Fibroblast of villous mesenchyme (primary cell): Measurements from ENCODE around the gene SALL4. TPM values are rescaled to one million over a fixed set of nuclear protein-coding genes. Genes with fewer than 3 reads are reported as not detected.
A peak's percentile ranks its signal among the peaks of the same experiment; 100 is the strongest.
"Not testable (repeated sequence)": the region's sequence is repeated elsewhere in the genome, so short reads cannot be mapped to it uniquely, and the experiment has no call there.

Experiments used
- DNase-seq: peaks from one replicate; pipeline ENCODE4 v3.0.0-alpha.2; 2010; ENCODE audit warnings: low read depth
- H3K4me3 ChIP-seq: 2 replicates; pipeline ENCODE4 v1.5.1; 2011; ENCODE audit warnings: low read depth, mild to moderate bottlenecking, low read length
- total RNA-seq: library from RNA; depleted of rRNA; stranded (reverse); fragments of >200 nt; gene quantifications from 2 replicates; pipeline ENCODE4 v1.2.3, GENCODE V29; 2012
- TF ChIP-seq, protein P1 (sequence below): IDR thresholded peaks from 2 replicates; pipeline ENCODE4 v1.5.1; 2012; ENCODE audit warnings: low read depth, mild to moderate bottlenecking, low read length; ENCODE audit not compliant: insufficient read depth

Gene SALL4
- total RNA-seq, 1 donor, result 0.43 TPM

GRCh38 chr20:51784299-51784698, 18.0 kb downstream of the SALL4 start:
- TF ChIP-seq, protein P1, sequence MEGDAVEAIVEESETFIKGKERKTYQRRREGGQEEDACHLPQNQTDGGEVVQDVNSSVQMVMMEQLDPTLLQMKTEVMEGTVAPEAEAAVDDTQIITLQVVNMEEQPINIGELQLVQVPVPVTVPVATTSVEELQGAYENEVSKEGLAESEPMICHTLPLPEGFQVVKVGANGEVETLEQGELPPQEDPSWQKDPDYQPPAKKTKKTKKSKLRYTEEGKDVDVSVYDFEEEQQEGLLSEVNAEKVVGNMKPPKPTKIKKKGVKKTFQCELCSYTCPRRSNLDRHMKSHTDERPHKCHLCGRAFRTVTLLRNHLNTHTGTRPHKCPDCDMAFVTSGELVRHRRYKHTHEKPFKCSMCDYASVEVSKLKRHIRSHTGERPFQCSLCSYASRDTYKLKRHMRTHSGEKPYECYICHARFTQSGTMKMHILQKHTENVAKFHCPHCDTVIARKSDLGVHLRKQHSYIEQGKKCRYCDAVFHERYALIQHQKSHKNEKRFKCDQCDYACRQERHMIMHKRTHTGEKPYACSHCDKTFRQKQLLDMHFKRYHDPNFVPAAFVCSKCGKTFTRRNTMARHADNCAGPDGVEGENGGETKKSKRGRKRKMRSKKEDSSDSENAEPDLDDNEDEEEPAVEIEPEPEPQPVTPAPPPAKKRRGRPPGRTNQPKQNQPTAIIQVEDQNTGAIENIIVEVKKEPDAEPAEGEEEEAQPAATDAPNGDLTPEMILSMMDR, result no peak
- H3K4me3 ChIP-seq, result no peak overlapping the region
- no peak for DNase-seq

DNA sequence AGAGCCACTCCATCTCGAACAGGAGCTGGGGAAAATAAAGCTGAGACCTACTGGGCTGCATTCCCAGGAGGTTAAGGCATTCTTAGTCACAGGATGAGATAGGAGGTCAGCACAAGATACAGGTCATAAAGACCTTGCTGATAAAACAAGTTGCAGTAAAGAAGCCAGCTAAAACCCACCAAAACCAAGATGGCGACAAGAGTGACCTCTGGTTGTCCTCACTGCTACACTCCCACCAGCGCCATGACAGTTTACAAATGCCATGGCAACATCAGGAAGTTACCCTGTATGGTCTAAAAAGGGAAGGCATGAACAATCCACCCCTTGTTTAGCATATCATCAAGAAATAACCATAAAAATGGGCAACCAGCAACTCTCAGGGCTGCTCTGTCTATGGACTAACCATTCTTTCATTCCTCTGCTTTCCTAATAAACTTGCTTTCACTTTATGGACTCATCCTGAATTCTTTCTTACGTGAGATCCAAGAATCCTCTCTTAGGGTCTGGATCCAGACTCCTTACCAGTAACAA, 24.0 kb downstream of the SALL4 start:
- not testable (repeated sequence) for H3K4me3 ChIP-seq, DNase-seq

- TF ChIP-seq, protein P1, result no peak
- no peak for DNase-seq
- no peak overlapping the region for H3K4me3 ChIP-seq
Measured at GRCh38 chr20:51775241-51775640, 27.1 kb downstream of the SALL4 start.

DNA sequence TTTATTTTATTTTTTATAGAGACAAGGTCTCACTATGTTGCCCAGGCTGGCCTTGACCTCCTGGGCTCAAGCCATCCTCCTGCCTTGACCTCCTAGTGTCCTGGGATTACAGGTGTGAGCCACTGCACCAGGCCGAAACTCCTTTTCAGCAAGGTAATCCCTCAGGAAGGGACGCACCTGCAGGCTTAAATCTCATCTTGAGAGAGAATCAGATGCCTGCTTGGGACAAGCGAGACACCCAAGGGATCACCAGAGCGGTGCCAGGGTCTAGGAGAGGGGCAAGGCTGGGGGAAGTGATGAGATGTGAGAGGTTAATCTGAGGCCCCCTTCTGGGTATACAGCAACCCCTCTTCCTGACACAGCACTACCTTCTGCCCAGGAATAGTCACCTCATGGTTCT, 30.1 kb downstream of the SALL4 start:
- TF ChIP-seq, protein P1, result no peak
- no peak overlapping the region for H3K4me3 ChIP-seq
- DNase-seq, result no peak

- TF ChIP-seq, protein P1, result no peak
- DNase-seq, result no peak
- no peak overlapping the region for H3K4me3 ChIP-seq
Measured at GRCh38 chr20:51769976-51770615, 32.2 kb downstream of the SALL4 start.

GRCh38 chr20:51768759-51769517, 33.4 kb downstream of the SALL4 start:
- peak overlapping the region; percentile 15 for H3K4me3 ChIP-seq
- no peak for DNase-seq

More at GRCh38 chr20:51768759-51769517, 33.4 kb downstream of the SALL4 start:
- TF ChIP-seq, protein P1, result no peak
